HEK293 (cell line): ENCODE data around the gene GPR18.

Experiments used
- TCF7L2 ChIP-seq: IDR thresholded peaks from 2 replicates; pipeline ENCODE4 v1.6.1; 2011; ENCODE audit warnings: low read depth, mild to moderate bottlenecking, inconsistent platforms, low read length, moderate library complexity, borderline replicate concordance
- ZNF121 ChIP-seq: fragments of 450-650 bp; formaldehyde crosslinking; IDR thresholded peaks from 2 replicates; pipeline ENCODE4 v1.5.1; 2016; ENCODE audit warnings: missing biosample characterization, missing genetic modification characterization
- ZNF175 ChIP-seq: fragments of 450-650 bp; formaldehyde crosslinking; IDR thresholded peaks from 2 replicates; pipeline ENCODE4 v1.5.1; 2016; ENCODE audit warnings: missing biosample characterization, missing genetic modification characterization
- ZNF23 ChIP-seq: fragments of 450-650 bp; formaldehyde crosslinking; IDR thresholded peaks from 2 replicates; pipeline ENCODE4 v1.5.1; 2016; ENCODE audit warnings: missing biosample characterization, missing genetic modification characterization, borderline replicate concordance
- ZNF623 ChIP-seq: fragments of 450-650 bp; formaldehyde crosslinking; IDR thresholded peaks from 2 replicates; pipeline ENCODE4 v1.5.1; 2016; ENCODE audit warnings: missing biosample characterization, missing genetic modification characterization
- TF ChIP-seq, protein P1 (sequence below): fragments of 450-650 bp; IDR thresholded peaks from 2 replicates; pipeline ENCODE4 v1.5.1; 2018; ENCODE audit warnings: missing biosample characterization, mild to moderate bottlenecking, missing genetic modification characterization
- TF ChIP-seq, protein P2 (sequence below): fragments of 450-650 bp; formaldehyde crosslinking; IDR thresholded peaks from 2 replicates; pipeline ENCODE4 v1.5.1; 2016; ENCODE audit warnings: missing biosample characterization, missing genetic modification characterization
- TF ChIP-seq, protein P3 (sequence below): fragments of 450-650 bp; formaldehyde crosslinking; IDR thresholded peaks from 2 replicates; pipeline ENCODE4 v1.5.1; 2016; ENCODE audit warnings: missing biosample characterization, missing genetic modification characterization, borderline replicate concordance
- TF ChIP-seq, protein P4 (sequence below): fragments of 450-650 bp; formaldehyde crosslinking; IDR thresholded peaks from 2 replicates; pipeline ENCODE4 v1.5.1; 2016; ENCODE audit warnings: missing biosample characterization, missing genetic modification characterization
- TF ChIP-seq, protein P5 (sequence below): fragments of 450-650 bp; formaldehyde crosslinking; IDR thresholded peaks from 2 replicates; pipeline ENCODE4 v1.5.1; 2016; ENCODE audit warnings: missing biosample characterization, missing genetic modification characterization

DNA sequence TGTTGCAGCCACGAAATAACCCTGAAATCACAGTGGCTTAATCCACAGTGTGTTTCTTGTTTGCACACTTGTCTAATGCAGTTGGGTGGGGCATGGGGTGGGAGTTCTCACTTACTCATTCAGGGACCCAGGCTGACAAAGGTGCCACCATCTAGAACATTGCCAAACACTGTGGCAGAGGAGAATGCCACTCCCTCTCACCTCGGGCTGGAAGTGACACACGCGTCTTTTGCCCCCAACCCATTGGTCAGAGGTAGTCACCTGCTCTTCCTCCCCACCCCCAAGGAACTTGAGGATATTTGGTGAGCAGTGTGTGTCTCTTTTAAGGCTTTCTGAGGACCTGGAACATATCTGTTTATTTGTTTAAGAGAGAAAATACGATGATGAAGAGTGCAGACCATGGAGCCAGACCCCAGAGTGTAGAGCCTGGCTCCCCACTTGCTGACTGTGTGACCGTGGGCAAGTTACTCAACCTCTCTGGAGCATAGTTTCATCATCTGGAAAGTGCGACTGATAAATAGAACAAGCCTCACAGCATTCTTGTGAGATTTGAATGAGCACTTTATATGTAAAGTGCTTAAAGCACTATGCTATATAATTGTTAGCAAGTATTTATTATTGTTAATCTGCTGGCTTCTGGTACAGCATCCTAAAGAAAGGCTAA lies 31.6 kb upstream of the GPR18 start:
- TF ChIP-seq, protein P1, sequence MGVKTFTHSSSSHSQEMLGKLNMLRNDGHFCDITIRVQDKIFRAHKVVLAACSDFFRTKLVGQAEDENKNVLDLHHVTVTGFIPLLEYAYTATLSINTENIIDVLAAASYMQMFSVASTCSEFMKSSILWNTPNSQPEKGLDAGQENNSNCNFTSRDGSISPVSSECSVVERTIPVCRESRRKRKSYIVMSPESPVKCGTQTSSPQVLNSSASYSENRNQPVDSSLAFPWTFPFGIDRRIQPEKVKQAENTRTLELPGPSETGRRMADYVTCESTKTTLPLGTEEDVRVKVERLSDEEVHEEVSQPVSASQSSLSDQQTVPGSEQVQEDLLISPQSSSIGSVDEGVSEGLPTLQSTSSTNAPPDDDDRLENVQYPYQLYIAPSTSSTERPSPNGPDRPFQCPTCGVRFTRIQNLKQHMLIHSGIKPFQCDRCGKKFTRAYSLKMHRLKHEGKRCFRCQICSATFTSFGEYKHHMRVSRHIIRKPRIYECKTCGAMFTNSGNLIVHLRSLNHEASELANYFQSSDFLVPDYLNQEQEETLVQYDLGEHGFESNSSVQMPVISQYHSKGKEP (tag by site-specific recombination), result no peak
- TF ChIP-seq TCF7L2 (no peak), ZNF23 (tag by site-specific recombination) (no peak), ZNF175 (tag by site-specific recombination) (no peak), ZNF623 (no peak), ZNF121 (no peak)
- TF ChIP-seq, protein P2, sequence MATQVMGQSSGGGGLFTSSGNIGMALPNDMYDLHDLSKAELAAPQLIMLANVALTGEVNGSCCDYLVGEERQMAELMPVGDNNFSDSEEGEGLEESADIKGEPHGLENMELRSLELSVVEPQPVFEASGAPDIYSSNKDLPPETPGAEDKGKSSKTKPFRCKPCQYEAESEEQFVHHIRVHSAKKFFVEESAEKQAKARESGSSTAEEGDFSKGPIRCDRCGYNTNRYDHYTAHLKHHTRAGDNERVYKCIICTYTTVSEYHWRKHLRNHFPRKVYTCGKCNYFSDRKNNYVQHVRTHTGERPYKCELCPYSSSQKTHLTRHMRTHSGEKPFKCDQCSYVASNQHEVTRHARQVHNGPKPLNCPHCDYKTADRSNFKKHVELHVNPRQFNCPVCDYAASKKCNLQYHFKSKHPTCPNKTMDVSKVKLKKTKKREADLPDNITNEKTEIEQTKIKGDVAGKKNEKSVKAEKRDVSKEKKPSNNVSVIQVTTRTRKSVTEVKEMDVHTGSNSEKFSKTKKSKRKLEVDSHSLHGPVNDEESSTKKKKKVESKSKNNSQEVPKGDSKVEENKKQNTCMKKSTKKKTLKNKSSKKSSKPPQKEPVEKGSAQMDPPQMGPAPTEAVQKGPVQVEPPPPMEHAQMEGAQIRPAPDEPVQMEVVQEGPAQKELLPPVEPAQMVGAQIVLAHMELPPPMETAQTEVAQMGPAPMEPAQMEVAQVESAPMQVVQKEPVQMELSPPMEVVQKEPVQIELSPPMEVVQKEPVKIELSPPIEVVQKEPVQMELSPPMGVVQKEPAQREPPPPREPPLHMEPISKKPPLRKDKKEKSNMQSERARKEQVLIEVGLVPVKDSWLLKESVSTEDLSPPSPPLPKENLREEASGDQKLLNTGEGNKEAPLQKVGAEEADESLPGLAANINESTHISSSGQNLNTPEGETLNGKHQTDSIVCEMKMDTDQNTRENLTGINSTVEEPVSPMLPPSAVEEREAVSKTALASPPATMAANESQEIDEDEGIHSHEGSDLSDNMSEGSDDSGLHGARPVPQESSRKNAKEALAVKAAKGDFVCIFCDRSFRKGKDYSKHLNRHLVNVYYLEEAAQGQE, result no peak
- TF ChIP-seq, protein P3, sequence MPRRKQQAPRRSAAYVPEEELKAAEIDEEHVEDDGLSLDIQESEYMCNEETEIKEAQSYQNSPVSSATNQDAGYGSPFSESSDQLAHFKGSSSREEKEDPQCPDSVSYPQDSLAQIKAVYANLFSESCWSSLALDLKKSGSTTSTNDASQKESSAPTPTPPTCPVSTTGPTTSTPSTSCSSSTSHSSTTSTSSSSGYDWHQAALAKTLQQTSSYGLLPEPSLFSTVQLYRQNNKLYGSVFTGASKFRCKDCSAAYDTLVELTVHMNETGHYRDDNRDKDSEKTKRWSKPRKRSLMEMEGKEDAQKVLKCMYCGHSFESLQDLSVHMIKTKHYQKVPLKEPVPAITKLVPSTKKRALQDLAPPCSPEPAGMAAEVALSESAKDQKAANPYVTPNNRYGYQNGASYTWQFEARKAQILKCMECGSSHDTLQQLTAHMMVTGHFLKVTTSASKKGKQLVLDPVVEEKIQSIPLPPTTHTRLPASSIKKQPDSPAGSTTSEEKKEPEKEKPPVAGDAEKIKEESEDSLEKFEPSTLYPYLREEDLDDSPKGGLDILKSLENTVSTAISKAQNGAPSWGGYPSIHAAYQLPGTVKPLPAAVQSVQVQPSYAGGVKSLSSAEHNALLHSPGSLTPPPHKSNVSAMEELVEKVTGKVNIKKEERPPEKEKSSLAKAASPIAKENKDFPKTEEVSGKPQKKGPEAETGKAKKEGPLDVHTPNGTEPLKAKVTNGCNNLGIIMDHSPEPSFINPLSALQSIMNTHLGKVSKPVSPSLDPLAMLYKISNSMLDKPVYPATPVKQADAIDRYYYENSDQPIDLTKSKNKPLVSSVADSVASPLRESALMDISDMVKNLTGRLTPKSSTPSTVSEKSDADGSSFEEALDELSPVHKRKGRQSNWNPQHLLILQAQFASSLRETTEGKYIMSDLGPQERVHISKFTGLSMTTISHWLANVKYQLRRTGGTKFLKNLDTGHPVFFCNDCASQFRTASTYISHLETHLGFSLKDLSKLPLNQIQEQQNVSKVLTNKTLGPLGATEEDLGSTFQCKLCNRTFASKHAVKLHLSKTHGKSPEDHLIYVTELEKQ (tag by site-specific recombination), result no peak
- TF ChIP-seq, protein P4, sequence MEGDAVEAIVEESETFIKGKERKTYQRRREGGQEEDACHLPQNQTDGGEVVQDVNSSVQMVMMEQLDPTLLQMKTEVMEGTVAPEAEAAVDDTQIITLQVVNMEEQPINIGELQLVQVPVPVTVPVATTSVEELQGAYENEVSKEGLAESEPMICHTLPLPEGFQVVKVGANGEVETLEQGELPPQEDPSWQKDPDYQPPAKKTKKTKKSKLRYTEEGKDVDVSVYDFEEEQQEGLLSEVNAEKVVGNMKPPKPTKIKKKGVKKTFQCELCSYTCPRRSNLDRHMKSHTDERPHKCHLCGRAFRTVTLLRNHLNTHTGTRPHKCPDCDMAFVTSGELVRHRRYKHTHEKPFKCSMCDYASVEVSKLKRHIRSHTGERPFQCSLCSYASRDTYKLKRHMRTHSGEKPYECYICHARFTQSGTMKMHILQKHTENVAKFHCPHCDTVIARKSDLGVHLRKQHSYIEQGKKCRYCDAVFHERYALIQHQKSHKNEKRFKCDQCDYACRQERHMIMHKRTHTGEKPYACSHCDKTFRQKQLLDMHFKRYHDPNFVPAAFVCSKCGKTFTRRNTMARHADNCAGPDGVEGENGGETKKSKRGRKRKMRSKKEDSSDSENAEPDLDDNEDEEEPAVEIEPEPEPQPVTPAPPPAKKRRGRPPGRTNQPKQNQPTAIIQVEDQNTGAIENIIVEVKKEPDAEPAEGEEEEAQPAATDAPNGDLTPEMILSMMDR (tag by site-specific recombination), result no peak
- TF ChIP-seq, protein P5, sequence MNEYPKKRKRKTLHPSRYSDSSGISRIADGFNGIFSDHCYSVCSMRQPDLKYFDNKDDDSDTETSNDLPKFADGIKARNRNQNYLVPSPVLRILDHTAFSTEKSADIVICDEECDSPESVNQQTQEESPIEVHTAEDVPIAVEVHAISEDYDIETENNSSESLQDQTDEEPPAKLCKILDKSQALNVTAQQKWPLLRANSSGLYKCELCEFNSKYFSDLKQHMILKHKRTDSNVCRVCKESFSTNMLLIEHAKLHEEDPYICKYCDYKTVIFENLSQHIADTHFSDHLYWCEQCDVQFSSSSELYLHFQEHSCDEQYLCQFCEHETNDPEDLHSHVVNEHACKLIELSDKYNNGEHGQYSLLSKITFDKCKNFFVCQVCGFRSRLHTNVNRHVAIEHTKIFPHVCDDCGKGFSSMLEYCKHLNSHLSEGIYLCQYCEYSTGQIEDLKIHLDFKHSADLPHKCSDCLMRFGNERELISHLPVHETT (tag by site-specific recombination), result no peak
